Esophagus muscularis mucosa (tissue), 4 donors: ENCODE data around the gene SVOPL. TPM values are rescaled to one million over a fixed set of nuclear protein-coding genes. Genes with fewer than 3 reads are reported as not detected.

Experiments used
- DNase-seq: peaks from one replicate; pipeline ENCODE4 v3.0.0-alpha.2; 2017; ENCODE audit errors: extremely low spot score
- H3K27ac ChIP-seq, 4 donors: fragments of 200-600 bp; sonication (generic); replicated peaks in 1 of 4; 1 replicate in 3 of 4; 2 replicates in 1 of 4; pipeline ENCODE4 v1.5.1; 2016 to 2019; ENCODE audit warnings: mild to moderate bottlenecking in 1 of 4
- H3K27me3 ChIP-seq, 4 donors: fragments of 200-600 bp; sonication (generic); one replicate each; pipeline versions ENCODE4 v1.5.1 to v1.6.0; 2016 to 2019
- H3K36me3 ChIP-seq, 4 donors: fragments of 200-600 bp; sonication (generic); one replicate each; pipeline ENCODE4 v1.5.1; 2016 to 2019
- H3K4me1 ChIP-seq, 4 donors: fragments of 200-600 bp; sonication (generic); one replicate each; pipeline ENCODE4 v1.5.1; 2016 to 2019
- H3K4me3 ChIP-seq, 4 donors: fragments of 200-600 bp; sonication (generic); 1 replicate in 2 of 4; 2 replicates in 2 of 4; pipeline ENCODE4 v1.5.1; 2016 to 2019; ENCODE audit warnings: mild to moderate bottlenecking in 4 of 4, moderate library complexity in 1 of 4
- H3K9me3 ChIP-seq, 4 donors: fragments of 200-600 bp; sonication (generic); 1 replicate in 3 of 4; 2 replicates in 1 of 4; pipeline ENCODE4 v1.5.1; 2016 to 2019
- EP300 ChIP-seq: sonication (generic); formaldehyde crosslinking; IDR thresholded peaks from one replicate; pipeline ENCODE4 v1.6.1; 2017; ENCODE audit warnings: antibody characterized with exemption
- POLR2A ChIP-seq: fragments of 450-650 bp; IDR thresholded peaks from one replicate; pipeline ENCODE4 v1.6.1; 2017; ENCODE audit warnings: antibody characterized with exemption, moderate library complexity, mild to moderate bottlenecking, low read depth
- POLR2AphosphoS5 ChIP-seq, 2 donors: sonication (generic); formaldehyde crosslinking; IDR thresholded peaks; one replicate each; pipeline ENCODE4 v1.6.1; 2017; ENCODE audit warnings: antibody characterized with exemption in 2 of 2
- WGBS: methylation state at CpG from one replicate; pipeline ENCODE4 v1.1.5; 2018; 5-methylcytosine and 5-hydroxymethylcytosine counted together
- intact Hi-C: fragments of 100-400 bp; cut with DNase I; formaldehyde crosslinking; loops from one replicate; pipeline ENCODE4 v1.15.1; 2023
- total RNA-seq, 4 donors: library from RNA; depleted of rRNA; stranded (reverse); fragments of >200 nt; gene quantifications; one replicate each; pipeline versions ENCODE4 v1.1.0 to v1.2.1, GENCODE V29; 2016
- TF ChIP-seq, protein P1 (sequence below), 3 experiments: fragments of 200-600 bp in 2 of 3; fragments of 450-650 bp in 1 of 3; sonication (generic) in 2 of 3; IDR thresholded peaks; one replicate each; pipeline ENCODE4 v1.5.1; 2017 to 2019; ENCODE audit warnings: antibody characterized with exemption in 3 of 3, mild to moderate bottlenecking in 2 of 3, moderate library complexity in 1 of 3

The SVOPL gene
- total RNA-seq, 4 donors from 2014 or later = not detected

DNA sequence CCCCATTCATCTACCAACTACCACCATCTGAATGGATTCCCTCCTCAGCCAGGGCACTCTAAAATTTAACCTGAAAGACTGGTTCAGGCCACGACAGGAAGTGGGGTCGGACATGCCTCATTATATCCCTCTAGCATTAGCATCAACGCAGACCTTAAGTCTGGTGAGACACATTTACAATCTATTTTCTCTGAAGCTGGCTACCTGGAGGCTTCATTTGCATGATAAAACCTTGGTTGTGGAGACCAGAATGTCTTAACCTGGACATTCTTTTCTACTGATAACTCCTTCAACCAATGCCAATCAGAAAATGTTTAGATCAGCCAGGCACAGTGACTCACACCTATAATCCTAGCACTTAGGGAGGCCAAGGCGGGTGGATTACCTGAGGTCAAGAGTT, 42.3 kb downstream of the SVOPL start:
- no peaks in the 10 kb centered on the region for H3K36me3 ChIP-seq
- H3K4me3 ChIP-seq = no peak overlapping the region
- no peak overlapping the region for H3K27ac ChIP-seq
- peaks cover 0 to 34% (median 0%) of the 10 kb centered on the region in 4 donors for H3K27me3 ChIP-seq
- peaks cover 0 to 11% (median 9%) of the 10 kb centered on the region in 4 donors for H3K9me3 ChIP-seq
- peaks cover 0 to 3% (median under 1%) of the 10 kb centered on the region in 4 donors for H3K4me1 ChIP-seq
- TF ChIP-seq EP300 = no peak
- TF ChIP-seq POLR2A = no peak
- no peak for TF ChIP-seq POLR2AphosphoS5 (IDR thresholded peaks at IDR 0.05)
- TF ChIP-seq, protein P1, sequence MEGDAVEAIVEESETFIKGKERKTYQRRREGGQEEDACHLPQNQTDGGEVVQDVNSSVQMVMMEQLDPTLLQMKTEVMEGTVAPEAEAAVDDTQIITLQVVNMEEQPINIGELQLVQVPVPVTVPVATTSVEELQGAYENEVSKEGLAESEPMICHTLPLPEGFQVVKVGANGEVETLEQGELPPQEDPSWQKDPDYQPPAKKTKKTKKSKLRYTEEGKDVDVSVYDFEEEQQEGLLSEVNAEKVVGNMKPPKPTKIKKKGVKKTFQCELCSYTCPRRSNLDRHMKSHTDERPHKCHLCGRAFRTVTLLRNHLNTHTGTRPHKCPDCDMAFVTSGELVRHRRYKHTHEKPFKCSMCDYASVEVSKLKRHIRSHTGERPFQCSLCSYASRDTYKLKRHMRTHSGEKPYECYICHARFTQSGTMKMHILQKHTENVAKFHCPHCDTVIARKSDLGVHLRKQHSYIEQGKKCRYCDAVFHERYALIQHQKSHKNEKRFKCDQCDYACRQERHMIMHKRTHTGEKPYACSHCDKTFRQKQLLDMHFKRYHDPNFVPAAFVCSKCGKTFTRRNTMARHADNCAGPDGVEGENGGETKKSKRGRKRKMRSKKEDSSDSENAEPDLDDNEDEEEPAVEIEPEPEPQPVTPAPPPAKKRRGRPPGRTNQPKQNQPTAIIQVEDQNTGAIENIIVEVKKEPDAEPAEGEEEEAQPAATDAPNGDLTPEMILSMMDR (IDR thresholded peaks at IDR 0.05) = no peak
- DNase-seq = no peak
- intact Hi-C loops = no loop called here
- 88% methylated on average over 4 of the region's 4 CpGs for WGBS

DNA sequence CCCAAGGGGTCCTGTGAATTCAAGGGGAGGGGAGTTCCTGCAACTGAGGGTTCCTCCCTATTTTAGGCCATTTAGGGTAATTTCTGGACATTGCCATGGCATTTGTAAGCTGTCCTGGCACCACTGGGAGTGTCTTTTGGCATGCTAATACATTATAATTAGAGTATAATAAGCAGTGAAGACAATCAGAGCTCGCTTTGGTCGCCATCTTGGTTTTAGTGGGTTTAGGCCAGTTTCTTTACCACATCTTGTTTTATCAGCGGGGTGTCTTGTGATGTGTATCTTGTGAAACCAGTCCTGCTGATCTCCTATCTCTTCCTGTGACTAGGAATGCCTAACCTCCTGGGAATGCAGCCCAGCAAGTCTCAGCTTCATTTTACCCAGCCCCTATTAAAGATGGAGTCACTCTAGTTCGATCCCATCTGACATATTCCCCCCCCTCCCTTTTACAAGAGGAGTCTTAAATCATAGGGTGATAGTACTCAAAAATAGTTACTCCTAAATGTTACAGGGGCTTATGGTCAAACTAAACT, 43.2 kb downstream of the SVOPL start:
- Histone ChIP-seq H3K27me3 (peaks cover 0 to 26% (median 0%) of the 10 kb centered on the region in 4 donors), H3K4me1 (no peaks in the 10 kb centered on the region), H3K4me3 (no peak overlapping the region), H3K9me3 (peaks cover 0 to 18% (median 14%) of the 10 kb centered on the region in 4 donors), H3K27ac (no peak overlapping the region), H3K36me3 (no peaks in the 10 kb centered on the region)
- intact Hi-C loops = no loop called here
- no peak for TF ChIP-seq POLR2AphosphoS5 (IDR thresholded peaks at IDR 0.05)
- TF ChIP-seq EP300 = no peak
- no peak for TF ChIP-seq POLR2A
- TF ChIP-seq, protein P1 (IDR thresholded peaks at IDR 0.05) = no peak
- no peak for DNase-seq
- WGBS = 95% methylated on average over 4 of the region's 4 CpGs

DNA sequence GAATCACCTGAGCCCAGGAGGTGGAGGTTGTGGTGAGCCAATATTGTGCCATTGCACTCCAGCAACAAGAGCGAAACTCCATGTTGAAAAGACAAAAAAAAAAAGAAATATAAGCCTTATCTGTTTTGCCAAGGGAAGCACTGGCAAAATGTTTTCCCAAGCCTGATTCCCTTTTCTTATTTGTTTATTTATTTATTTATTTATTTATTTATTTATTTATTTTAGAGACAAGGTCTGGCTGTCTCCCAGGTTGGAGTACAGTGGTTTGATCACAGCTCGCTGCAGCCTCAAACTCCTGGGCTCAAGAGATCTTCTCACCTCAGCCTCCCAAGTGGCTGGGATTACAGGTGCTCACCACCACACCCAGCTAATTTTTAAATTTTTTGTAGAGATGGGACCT, 44.2 kb downstream of the SVOPL start:
- no peaks in the 10 kb centered on the region for H3K4me1 ChIP-seq
- WGBS = 87% methylated on average over 2 of the region's 2 CpGs
- no peaks in the 10 kb centered on the region for H3K36me3 ChIP-seq
- peaks cover 0 to 19% (median 15%) of the 10 kb centered on the region in 4 donors for H3K9me3 ChIP-seq
- DNase-seq = no peak
- no peak overlapping the region for H3K27ac ChIP-seq
- peaks cover 0 to 17% (median 0%) of the 10 kb centered on the region in 4 donors for H3K27me3 ChIP-seq
- H3K4me3 ChIP-seq = no peak overlapping the region
- intact Hi-C loops = no loop called here
- TF ChIP-seq POLR2AphosphoS5 (IDR thresholded peaks at IDR 0.05) (no peak), POLR2A (no peak)

DNA sequence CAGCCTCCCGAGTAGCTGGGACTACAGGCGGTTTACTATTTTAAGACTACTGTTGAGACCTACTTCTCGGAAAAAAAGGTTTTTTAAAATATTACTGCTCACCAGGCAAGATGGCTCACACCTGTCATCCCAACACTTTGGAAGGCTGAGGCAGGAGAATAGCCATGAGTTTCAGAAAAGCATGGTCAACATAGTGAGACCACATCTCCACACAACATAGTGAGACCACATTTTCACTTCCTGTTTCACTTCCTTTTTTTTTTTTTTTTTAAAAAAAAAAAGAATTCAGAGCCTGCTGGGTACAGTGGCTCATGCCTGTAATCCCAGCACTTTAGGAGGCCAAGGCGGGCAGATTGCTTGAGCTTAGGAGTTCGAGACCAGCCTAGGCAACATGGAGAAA, 46.5 kb downstream of the SVOPL start:
- 74% methylated on average over 5 of the region's 5 CpGs for WGBS
- Histone ChIP-seq H3K4me1 (no peaks in the 10 kb centered on the region), H3K27me3 (peaks cover 0 to 6% (median 0%) of the 10 kb centered on the region in 4 donors), H3K4me3 (no peak overlapping the region), H3K27ac (no peak overlapping the region), H3K36me3 (no peaks in the 10 kb centered on the region), H3K9me3 (peaks cover 0 to 19% (median 15%) of the 10 kb centered on the region in 4 donors)
- intact Hi-C loops = no loop called here
- no peak for DNase-seq
- TF ChIP-seq POLR2AphosphoS5 (IDR thresholded peaks at IDR 0.05) (no peak), EP300 (no peak), POLR2A (no peak)
- TF ChIP-seq, protein P1 (IDR thresholded peaks at IDR 0.05) = no peak

DNA sequence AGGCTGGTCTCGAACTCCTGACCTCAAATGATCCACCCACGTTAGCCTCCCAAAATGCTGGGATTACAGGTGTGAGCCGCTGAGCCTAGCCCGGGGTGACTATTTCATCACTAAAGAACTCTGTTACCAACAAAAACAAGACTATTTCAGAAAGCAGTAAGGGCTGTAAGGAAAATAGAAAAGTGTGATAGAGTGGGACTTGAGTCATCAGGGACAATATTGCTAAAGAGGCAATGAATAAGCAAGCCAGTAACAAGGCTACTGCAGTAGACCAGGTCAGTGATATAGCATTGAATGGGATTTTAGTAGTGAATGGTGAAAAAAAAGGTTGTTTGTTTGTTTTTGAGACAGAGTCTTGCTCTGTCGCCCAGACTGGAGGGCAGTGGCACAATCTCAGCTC, 51.7 kb downstream of the SVOPL start:
- H3K27ac ChIP-seq = no peak overlapping the region
- intact Hi-C loops = no loop called here
- DNase-seq = no peak
- no peaks in the 10 kb centered on the region for H3K27me3 ChIP-seq
- H3K36me3 ChIP-seq = no peaks in the 10 kb centered on the region
- H3K9me3 ChIP-seq = peaks cover 0 to 14% (median 10%) of the 10 kb centered on the region in 4 donors
- 83% methylated on average over 5 of the region's 5 CpGs for WGBS
- no peak for TF ChIP-seq POLR2AphosphoS5 (IDR thresholded peaks at IDR 0.05)
- TF ChIP-seq POLR2A = no peak
- no peak for TF ChIP-seq EP300
- TF ChIP-seq, protein P1 (IDR thresholded peaks at IDR 0.05) = no peak
- H3K4me3 ChIP-seq = no peak overlapping the region
- H3K4me1 ChIP-seq = no peaks in the 10 kb centered on the region
